HG03432 (cell line): Measurements from ENCODE around the gene ZSWIM5.

Source experiments
- ATAC-seq: cut with Tn5 transposase; IDR thresholded peaks from one replicate; pipeline ENCODE4 v1.9.1; 2021; ENCODE audit warnings: mild to moderate bottlenecking, moderate library complexity; ENCODE audit not compliant: unreplicated experiment

The ZSWIM5 gene

DNA sequence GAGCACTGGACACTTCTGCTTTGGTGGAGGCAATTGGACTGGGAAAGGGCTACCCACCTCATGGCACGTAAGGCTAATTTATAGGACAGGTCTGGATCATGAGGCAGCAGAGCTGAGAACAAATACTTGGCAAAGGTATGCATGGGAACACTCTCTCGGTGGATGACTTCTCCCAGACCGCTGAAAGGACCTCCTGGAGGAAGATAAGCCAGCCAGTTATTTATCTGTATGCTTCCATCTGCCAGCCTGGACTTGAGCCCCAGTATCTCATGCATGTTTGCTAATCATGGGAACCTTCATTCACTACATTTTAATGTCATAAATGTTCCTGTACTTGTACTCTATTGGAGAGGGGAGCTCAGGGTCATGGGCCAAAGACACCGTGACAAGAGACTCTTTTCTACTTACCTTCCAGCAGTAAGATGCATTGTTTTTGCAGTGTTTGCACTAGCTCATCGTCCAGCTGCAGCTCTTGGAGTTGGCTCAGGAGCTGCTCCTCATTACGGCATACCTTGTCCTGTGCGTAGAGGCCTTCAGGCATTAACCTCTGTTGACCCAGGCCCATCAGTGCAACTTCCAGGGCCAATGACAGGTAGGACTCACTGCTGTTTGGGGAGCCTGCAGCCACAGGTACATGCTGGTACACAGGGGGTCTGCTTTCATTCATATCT, 170.6 kb downstream of the ZSWIM5 start:
- ATAC-seq, result no peak

DNA sequence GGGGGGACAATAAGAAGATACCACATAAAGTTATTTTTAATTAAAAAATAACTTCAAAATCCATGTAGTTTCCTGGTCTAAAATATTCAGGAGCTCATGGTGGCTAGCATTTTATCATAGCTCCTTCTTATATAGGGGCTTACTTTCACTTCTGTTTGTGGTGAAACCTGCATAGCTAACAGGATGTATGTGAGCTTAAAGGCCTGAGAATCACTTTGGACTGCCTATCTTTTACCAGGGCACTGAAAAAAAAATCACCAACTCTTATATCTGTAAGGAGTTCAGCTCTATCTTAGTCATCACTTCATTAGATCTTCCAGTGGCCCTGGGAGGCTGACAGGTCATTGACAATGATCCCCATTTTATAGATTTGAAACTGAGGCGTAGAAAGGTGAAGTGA, 173.0 kb downstream of the ZSWIM5 start:
- ATAC-seq, result no peak

DNA sequence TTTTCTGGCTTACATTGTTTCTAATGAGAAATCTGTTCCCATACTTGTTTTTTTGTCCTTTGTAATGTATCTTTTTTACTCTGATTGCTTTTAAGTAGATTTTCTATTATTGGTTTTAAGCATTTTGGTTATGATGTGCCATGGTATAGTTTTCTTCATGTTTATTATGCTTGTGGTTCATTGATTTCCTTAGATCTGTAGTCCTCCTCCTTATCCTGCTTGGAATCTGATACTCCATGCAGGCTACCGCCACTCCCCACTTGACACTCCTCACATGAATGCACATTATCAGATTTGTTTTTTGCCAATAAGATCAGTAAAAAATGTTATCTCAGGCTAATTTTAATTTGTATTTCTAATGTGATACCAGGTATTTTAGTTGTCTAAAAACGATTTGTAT, 173.6 kb downstream of the ZSWIM5 start:
- ATAC-seq, result no peak

DNA sequence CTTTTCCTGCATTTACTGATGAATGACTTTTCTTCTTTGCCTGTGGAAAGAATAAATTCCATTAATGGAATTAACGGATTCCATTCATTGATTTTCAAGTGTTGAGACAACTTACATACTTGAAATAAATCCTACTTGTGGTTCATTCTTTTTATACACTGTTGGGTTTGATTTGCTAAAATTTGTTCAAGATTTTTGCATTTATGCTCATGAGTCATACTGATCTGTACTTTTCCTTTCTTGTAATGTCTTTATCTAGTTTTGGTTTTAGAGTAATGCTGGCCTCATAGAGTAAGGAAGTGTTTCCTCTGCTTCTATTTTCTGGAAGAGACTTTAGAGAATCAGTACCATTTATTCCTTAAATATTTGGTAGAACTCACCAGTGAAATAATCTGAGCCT, 180.0 kb downstream of the ZSWIM5 start:
- no peak for ATAC-seq

DNA sequence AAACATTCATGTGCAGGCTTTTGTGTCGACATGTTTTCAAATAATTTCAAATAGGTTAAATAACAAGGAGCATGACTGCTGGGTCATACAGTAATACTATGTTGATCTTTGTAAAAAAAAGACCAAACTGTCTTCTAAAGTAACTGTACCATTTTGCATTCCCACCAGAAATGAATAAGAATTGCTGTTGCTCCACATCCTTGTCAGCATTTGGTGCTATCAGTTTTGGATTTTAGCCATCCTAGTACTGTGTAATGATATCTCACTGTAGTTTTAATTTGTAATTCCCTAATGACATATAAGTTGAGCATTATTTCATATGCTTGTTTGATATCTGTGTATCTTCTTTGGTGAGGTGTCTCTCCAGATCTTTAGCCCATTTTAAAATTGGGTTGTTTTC, 182.7 kb downstream of the ZSWIM5 start:
- ATAC-seq, result no peak

DNA sequence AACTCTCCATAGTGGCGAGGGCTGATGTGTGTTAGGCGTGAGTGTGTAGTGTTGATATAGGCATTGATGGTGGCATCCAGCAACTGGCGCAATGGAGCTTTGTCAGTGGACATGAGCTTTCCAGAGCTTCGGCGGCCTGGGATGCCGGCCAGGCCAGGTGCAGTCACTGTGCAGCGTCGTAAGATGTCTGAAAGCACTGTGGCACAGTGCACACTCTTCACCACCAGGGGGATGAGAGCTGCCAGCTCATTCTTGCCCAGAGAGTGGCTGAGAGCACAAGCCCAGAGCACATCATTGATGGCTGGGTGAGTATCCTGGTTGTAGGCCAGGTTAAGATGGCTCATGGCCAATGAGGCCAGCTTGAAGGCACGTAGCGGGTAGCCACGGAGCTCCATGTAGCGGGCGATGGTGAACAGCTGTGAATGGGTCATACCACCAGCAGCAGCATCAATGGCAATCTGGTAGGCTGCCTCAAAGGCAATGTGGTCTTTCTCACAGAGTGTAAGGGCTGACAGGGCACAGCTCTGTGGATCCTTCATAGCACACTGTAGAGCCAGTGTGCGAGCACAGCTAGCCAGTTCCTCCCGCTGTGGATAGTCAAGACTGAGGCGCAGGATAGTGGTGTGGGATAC, 187.7 kb downstream of the ZSWIM5 start:
- peak; percentile 52 for ATAC-seq

DNA sequence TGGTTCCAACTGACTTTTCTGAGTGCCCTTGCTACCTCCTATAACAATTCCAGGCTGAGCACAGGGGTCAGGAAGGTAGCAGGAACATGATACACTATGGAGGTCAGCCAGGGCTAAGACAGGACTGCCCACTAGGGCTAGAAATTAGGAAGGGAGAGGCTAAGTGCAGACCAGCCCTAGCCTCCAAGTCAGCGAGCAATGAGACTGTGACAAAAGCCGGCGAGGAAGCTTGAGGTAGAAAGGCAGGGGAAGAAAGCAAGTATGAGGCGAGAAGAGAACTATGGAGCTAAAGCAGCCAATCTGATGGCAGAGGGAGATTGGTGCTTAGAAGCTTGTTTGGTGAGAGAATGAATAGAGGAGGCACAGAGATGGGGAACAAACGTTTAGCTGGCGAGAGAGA, 189.6 kb downstream of the ZSWIM5 start:
- ATAC-seq, result no peak

DNA sequence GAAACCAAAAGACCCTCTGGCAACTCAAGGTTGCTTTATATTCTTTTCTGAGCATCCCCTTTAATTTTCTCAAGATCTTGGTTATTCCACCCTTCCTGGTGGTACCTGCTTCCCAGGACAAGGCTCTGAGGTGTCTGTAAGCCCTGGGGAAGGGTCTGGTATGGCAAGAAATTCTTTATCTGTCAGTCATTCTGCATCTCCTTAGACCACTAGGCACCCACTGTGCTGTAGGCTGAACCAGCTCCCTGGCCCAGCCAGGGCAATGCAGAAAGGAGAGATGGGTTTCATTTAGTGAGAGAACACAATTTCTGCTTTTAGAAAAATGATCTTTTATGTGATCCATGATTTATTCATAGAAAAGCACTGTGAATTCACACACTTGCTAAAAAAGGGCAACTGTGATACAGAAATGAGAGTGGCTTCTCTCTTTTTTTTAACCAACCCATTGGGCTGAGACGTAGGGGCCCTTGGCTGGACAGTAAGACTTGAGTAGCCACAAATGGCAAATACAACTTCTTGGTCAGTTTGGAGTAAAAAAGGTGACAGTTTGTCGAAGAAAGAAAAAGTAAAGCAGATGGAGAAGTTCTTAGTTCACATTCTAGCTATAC, 190.2 kb downstream of the ZSWIM5 start:
- ATAC-seq, result no peak

DNA sequence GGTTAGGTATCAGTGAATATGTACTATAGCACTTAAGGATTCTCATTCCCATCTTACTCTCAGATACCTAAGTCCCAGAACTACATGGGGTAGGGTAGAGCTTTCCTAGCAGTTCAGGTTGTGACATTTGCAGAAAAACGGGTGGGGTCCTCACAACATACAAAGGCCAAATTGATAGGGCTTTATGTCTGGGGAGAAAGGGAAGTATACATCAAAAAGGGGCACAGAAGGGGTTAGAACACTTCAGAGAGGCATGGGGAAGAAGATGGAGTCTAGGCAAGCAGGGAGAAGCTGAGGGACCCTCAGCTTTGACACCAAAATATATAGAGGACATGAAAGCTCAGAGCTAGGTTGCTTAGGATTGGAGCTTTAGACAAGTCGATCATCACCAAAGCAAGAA, 190.7 kb downstream of the ZSWIM5 start:
- ATAC-seq, result no peak

DNA sequence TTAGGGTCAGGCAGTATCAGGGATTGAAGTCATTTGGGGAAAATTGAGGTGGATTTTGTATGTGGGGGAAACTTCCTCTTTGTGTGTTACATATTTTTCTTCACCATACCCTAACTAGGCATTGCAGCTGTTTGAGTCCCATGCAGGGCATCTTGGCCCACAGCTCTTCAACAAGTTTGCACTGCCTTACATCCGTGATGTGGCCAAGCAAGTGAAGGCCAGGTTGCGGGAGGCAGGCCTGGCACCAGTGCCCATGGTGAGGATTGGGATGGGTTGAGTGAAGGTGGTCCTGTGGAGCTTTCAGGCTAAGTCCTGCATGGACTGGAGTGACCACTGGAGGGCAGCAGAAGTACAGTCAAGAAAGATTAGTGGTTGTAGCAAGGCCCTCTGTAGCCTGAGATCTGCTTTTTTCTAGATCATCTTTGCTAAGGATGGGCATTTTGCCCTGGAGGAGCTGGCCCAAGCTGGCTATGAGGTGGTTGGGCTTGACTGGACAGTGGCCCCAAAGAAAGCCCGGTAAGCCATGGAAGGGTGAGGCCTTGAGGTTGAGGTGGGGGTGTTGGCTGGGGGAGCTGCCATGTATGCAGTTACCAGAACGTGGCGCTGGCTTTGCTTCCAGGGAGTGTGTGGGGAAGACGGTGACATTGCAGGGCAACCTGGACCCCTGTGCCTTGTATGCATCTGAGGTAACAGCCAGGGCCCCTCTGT, 191.9 kb downstream of the ZSWIM5 start:
- no peak for ATAC-seq

DNA sequence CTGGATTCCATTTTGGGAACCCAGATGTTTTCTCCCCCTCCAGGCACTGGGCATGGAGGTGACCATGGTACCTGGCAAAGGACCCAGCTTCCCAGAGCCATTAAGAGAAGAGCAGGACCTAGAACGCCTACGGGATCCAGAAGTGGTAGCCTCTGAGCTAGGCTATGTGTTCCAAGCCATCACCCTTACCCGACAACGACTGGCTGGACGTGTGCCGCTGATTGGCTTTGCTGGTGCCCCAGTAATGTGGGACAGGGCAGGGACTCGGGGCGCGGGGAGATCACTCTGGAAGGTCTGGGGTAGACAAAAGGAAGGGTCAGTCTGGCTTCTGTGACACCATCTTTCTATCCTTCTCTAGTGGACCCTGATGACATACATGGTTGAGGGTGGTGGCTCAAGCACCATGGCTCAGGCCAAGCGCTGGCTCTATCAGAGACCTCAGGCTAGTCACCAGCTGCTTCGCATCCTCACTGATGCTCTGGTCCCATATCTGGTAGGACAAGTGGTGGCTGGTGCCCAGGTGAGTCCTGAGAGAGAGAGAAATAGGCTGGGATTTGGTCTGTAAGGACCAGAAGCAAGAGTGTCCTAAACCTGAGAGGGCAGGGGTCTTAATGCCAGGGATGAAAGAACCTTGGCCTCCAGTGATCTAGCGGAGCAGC, 192.7 kb downstream of the ZSWIM5 start:
- ATAC-seq, result no peak

DNA sequence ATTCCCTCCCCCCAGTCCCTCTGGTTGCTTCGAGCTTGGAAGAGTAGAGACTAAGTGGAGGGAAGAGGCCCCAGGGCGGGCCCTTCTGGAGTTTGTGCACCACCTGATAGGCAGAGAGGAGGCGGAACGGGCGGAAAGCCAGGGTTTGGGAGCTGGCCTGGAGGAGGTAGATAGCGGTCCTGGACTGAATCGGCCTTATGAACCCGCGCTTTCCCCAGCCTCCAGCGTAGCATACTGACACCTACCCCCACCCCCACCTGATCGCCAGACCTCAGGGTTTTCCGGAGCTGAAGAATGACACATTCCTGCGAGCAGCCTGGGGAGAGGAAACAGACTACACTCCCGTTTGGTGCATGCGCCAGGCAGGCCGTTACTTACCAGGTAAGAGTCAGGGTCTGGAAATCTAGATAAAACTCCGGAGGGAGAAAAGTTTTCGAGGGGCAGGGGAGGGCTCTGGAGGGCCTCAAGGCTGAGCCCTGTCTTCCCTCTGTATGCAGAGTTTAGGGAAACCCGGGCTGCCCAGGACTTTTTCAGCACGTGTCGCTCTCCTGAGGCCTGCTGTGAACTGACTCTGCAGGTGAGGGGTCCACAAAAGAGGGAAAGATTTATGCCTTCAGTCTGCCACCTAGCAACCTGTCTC, 193.6 kb downstream of the ZSWIM5 start:
- ATAC-seq, result no peak

DNA sequence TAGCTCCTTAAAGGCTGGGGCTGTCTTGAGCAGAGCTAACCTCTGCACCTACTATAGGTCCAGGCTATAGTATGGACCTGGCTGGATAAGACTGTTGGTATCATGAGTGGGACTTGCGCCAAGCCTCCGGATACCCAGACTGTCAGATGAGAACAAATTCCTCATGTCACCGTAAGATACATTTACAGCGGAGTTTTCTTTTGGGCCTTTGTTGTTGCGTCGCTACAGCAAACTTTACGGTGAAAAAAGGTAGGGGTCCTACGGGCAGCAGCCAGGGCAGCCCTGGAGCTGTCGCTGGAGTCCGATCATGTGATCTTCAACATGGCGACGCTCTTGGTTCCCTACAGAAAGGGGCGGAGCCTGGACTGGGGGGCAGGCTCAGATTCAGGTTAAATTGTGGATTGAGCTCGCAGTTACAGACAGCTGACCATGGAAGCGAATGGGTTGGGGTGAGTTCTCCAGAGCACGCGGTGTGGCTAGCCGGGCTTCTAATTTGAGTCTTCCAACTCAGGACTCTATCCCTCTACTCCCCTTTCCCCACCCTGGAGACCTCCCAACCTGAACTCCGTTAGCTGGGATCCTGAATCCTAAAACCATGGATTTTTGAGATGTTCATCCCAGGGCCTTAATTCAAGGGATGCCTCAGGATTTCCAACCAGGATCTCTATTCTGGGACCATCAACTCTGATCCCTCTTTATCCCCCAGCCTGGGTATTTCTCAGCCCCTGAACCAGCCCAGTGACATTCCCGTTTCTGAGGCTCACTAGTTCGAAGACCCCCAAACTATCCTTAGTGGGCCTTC, 194.4 kb downstream of the ZSWIM5 start, which contains the start of gene UROD:
UROD (plus strand) TSS at position 418 of the 802 bp plus-strand sequence; CDS start at position 430, 12 bp downstream.
- ATAC-seq, result peak; percentile 58

DNA sequence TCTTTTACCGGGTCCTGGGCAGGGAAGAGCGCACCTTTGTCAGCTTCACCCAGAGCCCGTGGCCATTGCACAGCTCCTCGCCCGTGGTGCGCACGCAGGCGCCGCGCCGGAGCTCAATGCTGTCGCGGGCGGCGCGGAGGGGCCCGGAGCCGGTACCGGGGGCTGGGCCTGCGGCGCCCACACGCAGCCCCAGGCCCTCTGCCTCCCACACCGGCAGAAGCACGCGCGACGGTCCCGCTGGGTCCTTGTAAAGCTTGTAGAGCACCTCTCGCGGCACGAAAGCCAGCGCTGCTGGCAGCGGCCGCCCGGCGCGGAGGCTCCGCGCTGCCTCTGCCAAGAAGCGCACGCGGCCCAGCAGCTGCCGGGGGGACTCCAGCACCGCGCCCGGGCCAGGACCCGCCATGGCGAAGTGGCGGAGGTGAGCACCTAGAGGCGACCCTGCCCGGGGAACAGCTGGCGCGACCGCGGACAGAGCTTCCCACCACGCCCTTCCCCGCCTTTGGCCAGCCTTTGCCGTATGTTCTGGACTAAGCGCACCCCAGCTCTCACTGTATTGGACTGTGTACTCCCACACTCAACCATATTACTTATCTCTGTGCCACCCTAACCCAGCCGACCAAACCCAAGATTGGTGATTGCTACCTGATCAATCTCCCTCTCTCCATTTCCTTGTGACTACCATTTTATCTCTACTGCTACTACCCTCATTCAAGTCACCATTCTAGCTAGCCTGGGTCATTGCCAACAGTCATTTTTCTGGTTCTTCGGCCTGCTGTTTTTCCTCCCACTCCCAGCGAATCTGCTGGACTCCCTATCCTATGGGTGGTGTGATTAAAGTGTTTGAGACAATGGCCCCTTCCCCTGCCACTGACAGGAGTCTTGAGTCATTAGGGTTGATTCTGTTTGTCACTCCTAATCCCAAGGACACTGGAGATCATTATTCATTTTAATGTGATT, 195.3 kb downstream of the ZSWIM5 start, which contains the start of gene HECTD3:
HECTD3 (minus strand) TSS at position 470 of the 957 bp plus-strand sequence; CDS start at position 403, 67 bp downstream.
- ATAC-seq, result peak; percentile 79

DNA sequence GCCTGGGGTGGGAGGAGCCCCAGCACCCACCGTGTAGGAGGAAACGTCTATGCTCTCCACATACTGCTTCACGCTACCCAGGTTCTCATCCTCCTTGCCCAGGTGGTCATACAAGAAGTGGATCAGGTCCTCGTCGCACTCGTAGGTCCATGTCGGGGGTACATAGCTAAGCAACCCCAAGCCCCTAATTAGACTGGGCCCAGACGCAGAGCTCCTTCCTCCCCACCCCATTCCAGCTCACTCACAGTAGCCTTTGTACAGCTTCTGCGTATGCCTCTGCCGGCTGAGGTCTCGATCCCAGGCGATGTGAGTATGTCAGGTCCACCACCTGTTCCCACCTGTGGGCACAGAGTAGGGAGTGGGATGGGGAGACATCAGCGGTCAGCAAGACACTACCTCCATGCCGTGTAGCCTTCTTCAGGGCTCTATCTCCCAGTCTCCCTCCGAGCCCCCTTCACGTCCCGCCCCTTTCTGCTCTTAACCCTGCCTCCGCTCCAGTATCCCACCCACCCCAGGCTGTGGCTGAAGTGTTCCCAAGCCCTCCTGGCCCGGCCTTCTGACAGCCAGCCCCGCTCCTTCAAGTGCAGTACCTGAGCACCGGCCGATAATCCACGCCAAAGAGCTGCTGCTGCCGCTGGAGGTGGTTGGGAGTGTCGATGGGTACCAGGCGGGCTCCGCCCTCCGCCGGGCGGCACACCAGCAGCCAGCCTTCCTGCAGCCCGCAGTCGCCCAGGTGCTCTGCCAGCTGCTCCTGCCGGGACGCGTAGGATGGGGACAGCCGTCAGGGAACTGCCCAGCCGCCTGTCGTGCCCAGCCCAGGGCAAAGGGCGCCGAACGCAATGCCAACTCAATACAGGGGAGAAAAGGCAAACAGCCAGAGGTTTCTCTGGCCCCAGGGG, 196.2 kb downstream of the ZSWIM5 start:
- ATAC-seq, result no peak

DNA sequence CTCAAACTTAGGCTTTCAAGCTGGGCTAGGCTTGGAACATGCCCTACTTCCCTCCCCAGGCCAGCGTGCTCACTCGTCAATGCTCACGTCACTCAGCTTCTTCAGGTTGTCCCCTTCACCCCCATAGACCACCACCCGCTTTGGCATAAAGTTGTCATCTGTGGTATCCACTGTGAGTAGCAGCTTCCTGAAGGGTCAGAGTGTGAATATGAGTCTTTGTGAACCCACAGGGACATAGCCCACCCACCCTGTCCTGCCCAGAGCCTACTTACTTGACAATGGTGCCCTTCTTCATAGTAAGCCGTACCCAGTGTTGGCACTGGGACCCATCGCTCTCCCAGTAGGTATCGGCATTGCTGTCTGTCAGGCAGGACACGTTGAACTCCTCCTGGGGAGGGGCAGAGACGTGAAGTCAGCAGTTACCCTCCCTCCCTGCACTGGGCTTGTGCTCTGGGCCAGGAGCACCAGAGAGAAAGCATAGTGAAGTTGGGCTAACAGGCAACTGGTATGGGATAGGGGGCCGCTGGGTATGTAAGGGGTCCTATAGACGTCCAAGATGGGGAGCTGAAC, 197.0 kb downstream of the ZSWIM5 start:
- no peak for ATAC-seq

DNA sequence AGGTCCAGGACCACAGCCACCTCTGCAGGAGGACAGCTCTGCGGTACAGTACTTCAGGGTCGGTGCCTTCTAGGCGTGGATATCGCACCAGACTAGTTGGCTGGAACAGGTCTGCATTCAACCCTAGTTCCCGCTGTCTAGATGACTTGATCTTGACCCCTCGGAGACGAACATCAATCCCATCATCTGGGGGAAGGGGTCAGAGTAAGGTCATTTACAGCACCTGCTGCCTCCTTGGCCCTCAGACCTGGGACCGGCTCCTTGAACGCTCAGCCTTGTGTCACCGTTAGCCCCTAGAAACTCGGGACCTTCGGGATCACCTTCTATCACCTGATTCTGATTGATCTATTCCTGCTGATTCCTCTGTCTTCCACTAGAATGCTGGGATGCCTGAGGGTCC, 197.9 kb downstream of the ZSWIM5 start:
- no peak for ATAC-seq
